HG02973 (cell line): ENCODE data around the gene ZBTB11.
"Not testable (repeated sequence)": the region's sequence is repeated elsewhere in the genome, so short reads cannot be mapped to it uniquely, and the experiment has no call there.

ENCODE experiments used
- ATAC-seq: cut with Tn5 transposase; IDR thresholded peaks from one replicate; pipeline ENCODE4 v1.9.1; 2021; ENCODE audit warnings: moderate library complexity; ENCODE audit not compliant: unreplicated experiment

Gene ZBTB11, protein sequence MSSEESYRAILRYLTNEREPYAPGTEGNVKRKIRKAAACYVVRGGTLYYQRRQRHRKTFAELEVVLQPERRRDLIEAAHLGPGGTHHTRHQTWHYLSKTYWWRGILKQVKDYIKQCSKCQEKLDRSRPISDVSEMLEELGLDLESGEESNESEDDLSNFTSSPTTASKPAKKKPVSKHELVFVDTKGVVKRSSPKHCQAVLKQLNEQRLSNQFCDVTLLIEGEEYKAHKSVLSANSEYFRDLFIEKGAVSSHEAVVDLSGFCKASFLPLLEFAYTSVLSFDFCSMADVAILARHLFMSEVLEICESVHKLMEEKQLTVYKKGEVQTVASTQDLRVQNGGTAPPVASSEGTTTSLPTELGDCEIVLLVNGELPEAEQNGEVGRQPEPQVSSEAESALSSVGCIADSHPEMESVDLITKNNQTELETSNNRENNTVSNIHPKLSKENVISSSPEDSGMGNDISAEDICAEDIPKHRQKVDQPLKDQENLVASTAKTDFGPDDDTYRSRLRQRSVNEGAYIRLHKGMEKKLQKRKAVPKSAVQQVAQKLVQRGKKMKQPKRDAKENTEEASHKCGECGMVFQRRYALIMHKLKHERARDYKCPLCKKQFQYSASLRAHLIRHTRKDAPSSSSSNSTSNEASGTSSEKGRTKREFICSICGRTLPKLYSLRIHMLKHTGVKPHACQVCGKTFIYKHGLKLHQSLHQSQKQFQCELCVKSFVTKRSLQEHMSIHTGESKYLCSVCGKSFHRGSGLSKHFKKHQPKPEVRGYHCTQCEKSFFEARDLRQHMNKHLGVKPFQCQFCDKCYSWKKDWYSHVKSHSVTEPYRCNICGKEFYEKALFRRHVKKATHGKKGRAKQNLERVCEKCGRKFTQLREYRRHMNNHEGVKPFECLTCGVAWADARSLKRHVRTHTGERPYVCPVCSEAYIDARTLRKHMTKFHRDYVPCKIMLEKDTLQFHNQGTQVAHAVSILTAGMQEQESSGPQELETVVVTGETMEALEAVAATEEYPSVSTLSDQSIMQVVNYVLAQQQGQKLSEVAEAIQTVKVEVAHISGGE

GRCh38 chr3:101676765-101677435, at the start of gene ZBTB11:
TSS of gene ZBTB11 (minus strand) at chr3:101677132. CDS start at chr3:101676914, 218 bp downstream.
- peak; percentile 69 for ATAC-seq

DNA sequence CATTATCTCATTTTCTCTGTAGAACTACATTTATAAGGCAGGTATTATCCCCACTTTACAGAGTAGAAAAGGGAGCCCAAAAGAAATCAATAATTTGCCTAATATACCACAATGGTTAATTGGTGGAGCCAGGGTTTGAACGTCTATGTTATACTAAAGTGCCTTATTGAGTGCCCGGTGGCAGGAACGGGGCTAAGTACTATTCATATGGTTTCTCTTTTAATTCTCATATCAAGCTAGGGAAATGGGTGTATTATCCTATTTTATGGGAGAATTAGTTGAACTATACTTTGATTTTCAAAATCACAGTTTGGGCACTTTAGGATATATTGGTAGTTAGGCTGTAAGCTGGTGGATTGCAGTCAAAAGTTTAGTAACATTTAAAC, 49.0 kb upstream of the ZBTB11 start:
- ATAC-seq, result no peak

DNA sequence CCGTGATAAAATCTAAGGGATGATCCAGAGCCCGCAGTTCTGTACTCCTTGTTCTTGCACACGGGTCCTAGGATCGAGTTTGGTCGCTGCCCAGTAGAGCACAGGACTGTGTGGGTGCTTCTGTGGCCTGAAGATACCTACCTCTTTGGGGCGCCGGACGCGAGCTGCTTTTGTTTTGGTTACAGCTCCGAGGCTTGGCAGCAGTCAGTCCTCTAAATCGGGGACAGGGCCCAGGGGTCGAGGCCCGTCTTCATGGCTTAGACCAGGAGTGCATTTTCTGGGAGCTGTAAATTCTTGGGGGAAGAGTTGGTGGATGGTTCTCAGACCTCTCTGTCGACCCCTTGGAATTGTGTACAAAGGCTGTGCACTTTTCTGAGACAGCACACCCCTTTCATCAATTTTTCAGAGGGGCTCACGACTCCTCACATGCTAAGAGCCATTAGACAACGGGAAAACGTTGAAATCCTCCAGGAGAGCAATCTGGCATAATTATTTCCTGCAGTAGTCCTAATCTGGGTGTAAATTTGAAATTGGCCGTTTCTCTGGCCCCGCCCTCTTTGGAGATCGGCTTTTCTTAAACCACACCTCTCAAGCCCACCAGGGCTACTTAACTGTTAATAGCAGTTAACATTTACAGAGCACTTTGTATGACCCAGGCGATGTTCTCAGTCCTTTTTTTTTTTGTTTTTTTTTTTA, 48.4 kb upstream of the ZBTB11 start:
- ATAC-seq, result peak; percentile 16

DNA sequence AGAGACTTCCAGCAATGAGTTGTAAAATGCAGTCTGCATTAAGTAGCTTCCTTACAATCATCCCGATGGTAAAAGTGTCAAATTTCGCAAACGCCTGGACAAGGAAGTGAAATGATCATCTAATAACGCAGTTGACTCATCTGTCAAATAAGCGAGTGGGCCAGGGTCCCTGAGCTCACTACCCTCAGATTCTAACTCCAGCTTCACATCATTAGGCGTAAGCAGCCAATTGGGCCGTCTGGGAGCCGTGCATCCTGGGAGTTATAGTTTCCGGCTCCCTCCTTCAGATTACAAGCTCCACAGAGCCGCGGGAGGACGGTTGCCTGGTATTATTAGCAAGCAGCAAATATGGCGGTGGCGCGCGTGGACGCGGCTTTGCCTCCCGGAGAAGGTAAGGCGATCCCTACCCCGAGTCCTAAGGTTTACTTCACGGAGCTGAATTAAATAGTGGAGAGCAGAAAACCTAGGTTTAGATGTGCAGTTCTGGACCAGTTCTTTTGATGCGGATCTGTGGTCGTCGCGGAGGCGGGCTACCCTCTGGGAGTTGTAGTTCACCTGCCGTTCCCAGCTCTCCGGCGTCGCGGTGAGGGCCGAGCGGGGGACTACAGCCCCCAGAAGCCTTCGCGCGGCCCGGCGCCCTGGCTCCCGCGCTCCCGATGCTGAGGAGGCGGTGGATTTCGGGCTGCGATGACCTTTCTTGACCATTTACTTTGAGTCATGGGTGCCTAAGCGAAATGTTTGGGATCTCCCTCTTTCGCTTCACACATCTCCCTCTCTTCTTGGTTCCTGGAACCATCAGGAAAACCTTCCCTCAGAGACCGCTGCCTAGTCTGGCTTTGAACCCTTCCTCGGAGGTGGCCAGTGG, 47.6 kb upstream of the ZBTB11 start, which contains the start of gene CEP97:
Gene CEP97, plus strand, starts transcription at position 286 of the 865 bp plus-strand sequence. Its CDS starts 63 bp downstream, at position 349.
- ATAC-seq, result peak; percentile 90

- ATAC-seq, result peak; percentile 48
These were observed 45.7 kb upstream of the ZBTB11 start for GRCh38 chr3:101722394-101723173.

DNA sequence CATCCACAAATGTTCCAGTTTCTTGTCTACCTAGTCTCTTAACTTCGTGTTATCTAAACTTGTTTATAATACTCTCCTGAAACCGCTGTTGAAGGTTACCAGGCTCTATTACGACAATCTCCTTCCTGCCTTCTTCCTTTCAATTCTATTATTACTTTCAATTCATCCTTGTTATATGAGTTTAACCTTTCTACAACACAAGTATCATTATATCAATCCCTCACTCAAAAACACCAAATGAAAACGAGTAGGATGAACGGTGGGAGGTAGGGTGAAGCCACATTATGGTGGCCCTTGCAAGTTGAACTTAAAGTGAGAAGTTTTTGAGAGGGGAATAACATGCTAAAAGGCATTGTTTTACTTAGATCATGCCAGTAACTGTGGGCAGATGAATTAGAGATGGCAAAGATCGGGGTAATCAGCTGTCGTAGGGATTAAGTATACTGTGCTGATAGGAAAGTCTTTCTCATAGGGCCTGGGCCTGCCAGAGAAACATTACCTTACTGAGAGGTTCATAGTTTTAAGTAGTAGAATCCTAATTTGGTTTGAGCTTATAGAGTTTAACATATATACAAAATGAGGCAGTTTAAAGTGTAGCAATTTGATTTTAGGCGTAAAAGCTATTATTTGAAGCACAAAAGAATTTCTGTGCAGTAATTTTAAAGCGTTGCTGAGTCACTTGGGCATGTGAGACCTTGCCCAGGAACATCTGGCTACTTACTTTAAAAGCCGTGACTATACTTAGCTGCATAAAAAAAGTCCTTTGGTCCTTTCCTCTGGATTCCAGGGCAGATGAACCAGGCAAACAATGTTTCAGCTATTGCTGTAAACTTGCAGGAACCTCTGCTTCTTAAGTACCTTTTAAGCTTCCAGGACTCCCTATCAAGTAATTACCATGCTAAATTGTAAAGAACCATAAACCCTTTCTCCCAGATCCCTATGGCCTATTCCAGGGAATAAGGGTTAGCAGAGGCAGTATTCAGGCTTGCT, 44.2 kb upstream of the ZBTB11 start:
- ATAC-seq, result no peak

DNA sequence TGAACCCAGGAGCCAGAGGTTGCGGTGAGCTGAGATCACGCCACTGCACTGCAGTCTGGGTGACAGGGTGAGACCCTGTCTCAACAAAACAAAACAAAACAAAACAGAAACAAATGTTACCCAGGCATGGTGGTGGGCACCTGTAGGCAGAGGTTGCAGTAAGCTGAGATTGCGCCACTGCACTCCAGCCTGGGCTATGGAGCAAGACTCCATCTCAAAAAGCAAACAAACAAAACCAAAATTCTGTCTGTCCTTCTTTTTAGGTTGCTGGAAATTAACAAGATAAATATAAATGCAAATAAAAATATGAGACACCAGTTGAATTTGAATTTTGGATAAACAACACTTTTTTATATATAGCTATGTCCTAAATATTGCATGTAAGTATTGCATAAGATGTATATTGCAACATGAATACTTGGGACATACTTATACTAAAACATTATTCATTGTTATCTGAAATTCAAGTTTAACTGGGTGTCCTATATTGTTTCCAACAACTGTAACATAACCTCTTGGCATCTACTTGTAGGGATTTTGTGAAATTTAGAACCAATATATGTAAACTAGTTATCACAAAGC, 42.8 kb upstream of the ZBTB11 start:
- no peak for ATAC-seq

GRCh38 chr3:101718455-101718854, 41.5 kb upstream of the ZBTB11 start:
- ATAC-seq, result no peak

GRCh38 chr3:101709126-101709525, 32.2 kb upstream of the ZBTB11 start:
- ATAC-seq, result no peak

- not testable (repeated sequence) for ATAC-seq
These were observed 27.7 kb upstream of the ZBTB11 start for GRCh38 chr3:101704639-101705038.

DNA sequence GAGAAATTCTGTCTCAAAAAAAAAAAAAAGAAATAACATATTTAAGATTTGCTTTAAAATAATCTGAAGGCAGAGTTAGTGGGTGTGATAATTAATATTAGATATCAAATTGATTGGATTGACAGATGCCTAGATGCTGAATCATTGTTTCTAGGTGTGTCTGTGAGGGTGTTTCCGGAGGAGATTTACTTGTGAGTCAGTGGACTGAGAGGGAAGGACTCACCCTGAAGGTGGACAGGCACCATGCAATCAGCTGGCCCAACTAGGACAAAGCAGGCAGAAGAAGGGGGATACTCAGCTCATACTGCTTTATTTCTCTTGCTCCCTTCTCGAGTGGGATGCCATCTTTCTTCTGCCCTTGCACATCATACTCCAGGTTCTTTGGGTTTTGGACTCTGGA, 26.2 kb upstream of the ZBTB11 start:
- no peak for ATAC-seq

DNA sequence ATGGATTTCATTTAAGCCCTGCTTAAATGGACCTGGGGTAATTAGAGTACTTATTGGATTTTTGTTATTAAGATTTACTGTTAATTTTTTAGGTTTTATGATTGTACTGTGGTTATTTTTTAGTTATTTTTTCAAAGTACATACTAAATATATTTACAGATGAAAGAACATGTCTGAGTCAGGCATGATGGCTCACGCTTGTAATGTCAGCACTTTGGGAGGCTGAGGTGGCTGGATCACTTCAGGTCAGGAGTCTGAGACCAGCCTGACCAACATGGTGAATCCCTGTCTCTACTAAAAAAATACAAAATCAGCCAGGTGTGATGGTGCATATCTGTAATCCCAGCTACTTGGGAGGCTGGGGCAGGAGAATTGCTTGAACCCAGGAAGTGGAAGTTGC, 25.8 kb upstream of the ZBTB11 start:
- no peak for ATAC-seq

DNA sequence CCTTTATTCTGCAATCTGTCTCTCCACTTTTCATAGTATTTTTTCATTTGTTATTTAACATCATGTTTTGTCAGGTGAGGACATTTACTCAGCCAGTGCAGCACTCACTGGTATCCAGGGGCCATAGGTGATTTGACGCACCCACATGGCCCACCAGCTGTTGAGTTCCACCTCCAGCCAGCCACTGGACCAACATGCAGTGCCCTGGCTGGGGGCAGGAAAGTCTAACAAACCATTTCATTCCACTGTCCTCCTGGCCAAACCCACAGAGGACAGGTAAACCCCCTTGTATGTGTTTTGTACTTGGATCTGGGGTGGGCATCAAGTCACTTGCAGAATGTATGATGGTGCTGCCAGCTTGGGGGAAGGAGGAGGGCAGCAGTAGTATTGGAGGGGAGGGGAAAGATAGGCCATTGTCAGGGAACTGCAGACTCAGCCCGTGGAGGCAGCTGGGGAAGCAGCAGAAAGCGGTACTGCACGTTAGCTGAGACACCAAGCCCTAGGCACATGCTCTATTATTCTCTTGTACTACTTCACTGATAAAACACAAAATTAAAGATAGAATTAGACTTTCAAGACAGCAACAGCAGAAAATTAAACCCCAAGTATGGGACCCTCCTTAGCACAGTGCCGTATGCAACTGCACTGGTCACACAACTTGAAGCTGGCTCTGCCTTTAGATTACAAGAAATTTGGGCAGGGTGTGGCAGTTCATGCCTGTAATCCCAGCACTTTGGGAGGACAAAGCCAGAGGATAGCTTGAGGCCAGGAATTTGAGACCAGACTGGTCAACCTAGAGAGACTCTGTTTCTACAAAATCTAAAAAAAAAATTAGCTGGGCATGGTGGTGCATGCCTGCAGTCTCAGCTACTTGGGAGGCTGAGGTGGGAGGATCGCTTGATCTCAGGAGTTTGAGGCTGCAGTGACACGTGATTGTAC, 25.0 kb upstream of the ZBTB11 start:
- ATAC-seq, result no peak

DNA sequence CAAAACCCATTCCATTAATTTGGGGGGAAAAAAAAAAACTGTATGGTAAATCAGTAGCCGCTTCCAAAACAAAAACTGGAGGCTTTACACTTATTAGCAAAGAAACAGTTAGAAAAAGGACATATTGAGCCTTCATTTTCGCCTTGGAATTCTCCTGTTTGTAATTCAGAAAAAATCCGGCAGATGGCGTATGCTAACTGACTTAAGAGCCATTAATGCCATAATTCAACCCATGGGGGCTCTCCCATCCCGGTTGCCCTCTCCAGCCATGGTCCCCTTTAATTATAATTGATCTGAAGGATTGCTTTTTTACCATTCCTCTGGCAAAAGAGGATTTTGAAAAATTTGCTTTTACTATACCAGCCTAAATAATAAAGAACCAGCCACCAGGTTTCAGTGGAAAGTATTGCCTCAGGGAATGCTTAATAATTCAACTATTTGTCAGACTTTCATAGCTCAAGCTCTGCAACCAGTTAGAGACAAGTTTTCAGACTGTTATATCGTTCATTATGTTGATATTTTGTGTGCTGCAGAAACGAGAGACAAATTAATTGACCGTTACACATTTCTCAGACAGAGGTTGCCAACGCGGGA, 18.9 kb upstream of the ZBTB11 start:
- no peak for ATAC-seq

DNA sequence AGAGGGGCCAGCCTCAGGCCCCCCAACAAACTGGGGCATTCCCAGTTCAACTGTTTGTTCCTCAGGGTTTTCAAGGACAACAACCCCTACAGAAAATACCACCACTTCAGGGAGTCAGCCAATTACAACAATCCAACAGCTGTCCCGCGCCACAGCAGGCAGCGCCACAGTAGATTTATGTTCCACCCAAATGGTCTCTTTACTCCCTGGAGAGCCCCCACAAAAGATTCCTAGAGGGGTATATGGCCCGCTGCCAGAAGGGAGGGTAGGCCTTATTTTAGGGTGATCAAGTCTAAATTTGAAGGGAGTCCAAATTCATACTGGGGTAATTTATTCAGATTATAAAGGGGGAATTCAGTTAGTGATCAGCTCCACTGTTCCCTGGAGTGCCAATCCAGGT, 17.9 kb upstream of the ZBTB11 start:
- ATAC-seq, result not testable (repeated sequence)

DNA sequence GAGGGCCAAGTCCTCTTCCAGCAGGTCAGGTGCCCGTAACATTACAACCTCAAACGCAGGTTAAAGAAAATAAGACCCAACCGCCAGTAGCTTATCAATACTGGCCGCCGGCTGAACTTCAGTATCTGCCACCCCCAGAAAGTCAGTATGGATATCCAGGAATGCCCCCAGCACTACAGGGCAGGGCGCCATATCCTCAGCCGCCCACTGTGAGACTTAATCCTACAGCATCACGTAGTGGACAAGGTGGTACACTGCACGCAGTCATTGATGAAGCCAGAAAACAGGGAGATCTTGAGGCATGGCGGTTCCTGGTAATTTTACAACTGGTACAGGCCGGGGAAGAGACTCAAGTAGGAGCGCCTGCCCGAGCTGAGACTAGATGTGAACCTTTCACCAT, 16.6 kb upstream of the ZBTB11 start:
- ATAC-seq, result peak; percentile 79
